ENCODE results near the gene ZNF550.
A peak's percentile ranks its signal among the peaks of the same experiment; 100 is the strongest.

ZNF550 gene

GRCh38 chr19:57559404-57560025 lies at the start of gene ZNF550:
Gene ZNF550, minus strand, starts transcription at chr19:57559863. Its CDS starts 181 bp downstream, at chr19:57559682.
- DNase-seq: peak; percentile 92

GRCh38 chr19:57606931-57607330 lies 47.3 kb upstream of the ZNF550 start:
- no peak for DNase-seq

GRCh38 chr19:57599761-57600383 lies 40.2 kb upstream of the ZNF550 start, which contains the start of gene ZNF530:
Gene ZNF530, plus strand, starts transcription at chr19:57599885. Its CDS starts 4,461 bp downstream, at chr19:57604346.
- DNase-seq: peak; percentile 91

- DNase-seq: no peak
These were observed 39.7 kb upstream of the ZNF550 start for GRCh38 chr19:57599377-57599760.

- no peak for DNase-seq
These were observed 27.9 kb upstream of the ZNF550 start for GRCh38 chr19:57587529-57587928.

GRCh38 chr19:57583521-57584416 lies 24.1 kb upstream of the ZNF550 start, which contains the start of gene ZIK1:
Gene ZIK1, plus strand, starts transcription at chr19:57584145. Its CDS starts 212 bp downstream, at chr19:57584357.
- DNase-seq: peak; percentile 79

- DNase-seq: no peak
These were observed 23.4 kb upstream of the ZNF550 start for GRCh38 chr19:57583104-57583520.

GRCh38 chr19:57578487-57579205 lies 19.0 kb upstream of the ZNF550 start, which contains the start of gene ZNF416:
Gene ZNF416, minus strand, starts transcription at chr19:57578911. Its CDS starts 207 bp downstream, at chr19:57578704.
- DNase-seq: peak; percentile 97

- no peak for DNase-seq
These were observed 17.0 kb upstream of the ZNF550 start for GRCh38 chr19:57576661-57577060.

GRCh38 chr19:57572415-57572947 lies 12.8 kb upstream of the ZNF550 start:
- DNase-seq: no peak

GRCh38 chr19:57570707-57571106 lies 11.0 kb upstream of the ZNF550 start:
- DNase-seq: no peak

GRCh38 chr19:57566396-57567265 lies 7.0 kb upstream of the ZNF550 start:
- DNase-seq: no peak

GRCh38 chr19:57563547-57563946 lies 3.9 kb upstream of the ZNF550 start:
- no peak for DNase-seq

- no peak for DNase-seq
These were observed 407 bp upstream of the ZNF550 start for GRCh38 chr19:57560049-57560491.

- DNase-seq: peak; percentile 21
These were observed 657 bp downstream of the ZNF550 start for GRCh38 chr19:57559008-57559403.

GRCh38 chr19:57558525-57558924 lies 1.1 kb downstream of the ZNF550 start:
- no peak for DNase-seq

- no peak for DNase-seq
These were observed 2.0 kb downstream of the ZNF550 start for GRCh38 chr19:57557659-57558058.

- no peak for DNase-seq
These were observed 7.2 kb downstream of the ZNF550 start for GRCh38 chr19:57552432-57552831.

- DNase-seq: no peak
These were observed 13.2 kb downstream of the ZNF550 start for GRCh38 chr19:57546513-57546912.

GRCh38 chr19:57537953-57538547 lies 21.6 kb downstream of the ZNF550 start:
- no peak for DNase-seq
